Measurements from ENCODE around the gene DNAH10.

DNAH10 gene

DNA sequence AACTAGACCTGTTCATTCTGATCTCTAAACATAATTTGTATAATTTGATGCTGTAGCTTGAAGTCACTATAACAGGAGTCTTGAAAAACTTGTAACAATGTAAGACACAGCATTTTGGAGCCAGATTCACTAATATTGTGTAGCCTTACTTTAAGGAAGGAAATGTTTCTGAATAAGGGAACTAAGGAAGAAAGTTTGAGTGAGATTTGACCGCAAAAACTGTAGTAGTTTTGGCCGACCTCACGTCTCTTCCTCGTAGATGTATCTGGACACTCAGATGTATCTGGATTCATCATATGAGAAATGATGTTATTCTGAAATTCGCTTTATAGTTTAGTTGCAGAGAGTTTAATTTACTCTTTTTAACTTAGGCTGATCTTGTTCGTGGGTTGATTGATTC, 13.9 kb upstream of the DNAH10 start:
- no peak for ATAC-seq
- TF ChIP-seq TOX (CRISPR knock-in tag; IDR thresholded peaks at IDR 0.05; ENCODE audit: borderline replicate concordance): no peak
- no peak for TF ChIP-seq RARB (CRISPR knock-in tag; IDR thresholded peaks at IDR 0.05)
- TF ChIP-seq, protein P1, sequence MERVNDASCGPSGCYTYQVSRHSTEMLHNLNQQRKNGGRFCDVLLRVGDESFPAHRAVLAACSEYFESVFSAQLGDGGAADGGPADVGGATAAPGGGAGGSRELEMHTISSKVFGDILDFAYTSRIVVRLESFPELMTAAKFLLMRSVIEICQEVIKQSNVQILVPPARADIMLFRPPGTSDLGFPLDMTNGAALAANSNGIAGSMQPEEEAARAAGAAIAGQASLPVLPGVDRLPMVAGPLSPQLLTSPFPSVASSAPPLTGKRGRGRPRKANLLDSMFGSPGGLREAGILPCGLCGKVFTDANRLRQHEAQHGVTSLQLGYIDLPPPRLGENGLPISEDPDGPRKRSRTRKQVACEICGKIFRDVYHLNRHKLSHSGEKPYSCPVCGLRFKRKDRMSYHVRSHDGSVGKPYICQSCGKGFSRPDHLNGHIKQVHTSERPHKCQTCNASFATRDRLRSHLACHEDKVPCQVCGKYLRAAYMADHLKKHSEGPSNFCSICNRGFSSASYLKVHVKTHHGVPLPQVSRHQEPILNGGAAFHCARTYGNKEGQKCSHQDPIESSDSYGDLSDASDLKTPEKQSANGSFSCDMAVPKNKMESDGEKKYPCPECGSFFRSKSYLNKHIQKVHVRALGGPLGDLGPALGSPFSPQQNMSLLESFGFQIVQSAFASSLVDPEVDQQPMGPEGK (CRISPR knock-in tag; IDR thresholded peaks at IDR 0.05; ENCODE audit: borderline replicate concordance): no peak
- no peak for TF ChIP-seq ISL1 (CRISPR knock-in tag; IDR thresholded peaks at IDR 0.05)
- TF ChIP-seq, protein P2, sequence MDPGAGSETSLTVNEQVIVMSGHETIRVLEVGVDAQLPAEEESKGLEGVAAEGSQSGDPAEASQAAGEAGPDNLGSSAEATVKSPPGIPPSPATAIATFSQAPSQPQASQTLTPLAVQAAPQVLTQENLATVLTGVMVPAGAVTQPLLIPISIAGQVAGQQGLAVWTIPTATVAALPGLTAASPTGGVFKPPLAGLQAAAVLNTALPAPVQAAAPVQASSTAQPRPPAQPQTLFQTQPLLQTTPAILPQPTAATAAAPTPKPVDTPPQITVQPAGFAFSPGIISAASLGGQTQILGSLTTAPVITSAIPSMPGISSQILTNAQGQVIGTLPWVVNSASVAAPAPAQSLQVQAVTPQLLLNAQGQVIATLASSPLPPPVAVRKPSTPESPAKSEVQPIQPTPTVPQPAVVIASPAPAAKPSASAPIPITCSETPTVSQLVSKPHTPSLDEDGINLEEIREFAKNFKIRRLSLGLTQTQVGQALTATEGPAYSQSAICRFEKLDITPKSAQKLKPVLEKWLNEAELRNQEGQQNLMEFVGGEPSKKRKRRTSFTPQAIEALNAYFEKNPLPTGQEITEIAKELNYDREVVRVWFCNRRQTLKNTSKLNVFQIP (CRISPR knock-in tag; IDR thresholded peaks at IDR 0.05; ENCODE audit: borderline replicate concordance, low read depth): no peak
- no peak for TF ChIP-seq ZC3H10 (CRISPR knock-in tag; IDR thresholded peaks at IDR 0.05)
- TF ChIP-seq ARNTL (CRISPR knock-in tag; IDR thresholded peaks at IDR 0.05; ENCODE audit: borderline replicate concordance, low read depth): no peak
- no peak for TF ChIP-seq OSR1 (CRISPR knock-in tag; IDR thresholded peaks at IDR 0.05)
- TF ChIP-seq CSDC2 (CRISPR knock-in tag; IDR thresholded peaks at IDR 0.05): no peak
- no peak for TF ChIP-seq ESRRG (CRISPR knock-in tag; IDR thresholded peaks at IDR 0.05)
- no peak for TF ChIP-seq SNAI2 (CRISPR knock-in tag; IDR thresholded peaks at IDR 0.05)
- no peak for TF ChIP-seq TCF4 (CRISPR knock-in tag; IDR thresholded peaks at IDR 0.05; ENCODE audit: borderline replicate concordance)
- TF ChIP-seq, protein P3, sequence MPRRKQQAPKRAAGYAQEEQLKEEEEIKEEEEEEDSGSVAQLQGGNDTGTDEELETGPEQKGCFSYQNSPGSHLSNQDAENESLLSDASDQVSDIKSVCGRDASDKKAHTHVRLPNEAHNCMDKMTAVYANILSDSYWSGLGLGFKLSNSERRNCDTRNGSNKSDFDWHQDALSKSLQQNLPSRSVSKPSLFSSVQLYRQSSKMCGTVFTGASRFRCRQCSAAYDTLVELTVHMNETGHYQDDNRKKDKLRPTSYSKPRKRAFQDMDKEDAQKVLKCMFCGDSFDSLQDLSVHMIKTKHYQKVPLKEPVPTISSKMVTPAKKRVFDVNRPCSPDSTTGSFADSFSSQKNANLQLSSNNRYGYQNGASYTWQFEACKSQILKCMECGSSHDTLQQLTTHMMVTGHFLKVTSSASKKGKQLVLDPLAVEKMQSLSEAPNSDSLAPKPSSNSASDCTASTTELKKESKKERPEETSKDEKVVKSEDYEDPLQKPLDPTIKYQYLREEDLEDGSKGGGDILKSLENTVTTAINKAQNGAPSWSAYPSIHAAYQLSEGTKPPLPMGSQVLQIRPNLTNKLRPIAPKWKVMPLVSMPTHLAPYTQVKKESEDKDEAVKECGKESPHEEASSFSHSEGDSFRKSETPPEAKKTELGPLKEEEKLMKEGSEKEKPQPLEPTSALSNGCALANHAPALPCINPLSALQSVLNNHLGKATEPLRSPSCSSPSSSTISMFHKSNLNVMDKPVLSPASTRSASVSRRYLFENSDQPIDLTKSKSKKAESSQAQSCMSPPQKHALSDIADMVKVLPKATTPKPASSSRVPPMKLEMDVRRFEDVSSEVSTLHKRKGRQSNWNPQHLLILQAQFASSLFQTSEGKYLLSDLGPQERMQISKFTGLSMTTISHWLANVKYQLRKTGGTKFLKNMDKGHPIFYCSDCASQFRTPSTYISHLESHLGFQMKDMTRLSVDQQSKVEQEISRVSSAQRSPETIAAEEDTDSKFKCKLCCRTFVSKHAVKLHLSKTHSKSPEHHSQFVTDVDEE (CRISPR knock-in tag; IDR thresholded peaks at IDR 0.05): no peak
- TF ChIP-seq BACH2 (CRISPR knock-in tag; IDR thresholded peaks at IDR 0.05; ENCODE audit: borderline replicate concordance): no peak
- TF ChIP-seq ZNF565 (CRISPR knock-in tag; conservative IDR thresholded peaks at IDR 0.05; ENCODE audit: low read depth): no peak
- no peak for TF ChIP-seq ZNF8 (CRISPR knock-in tag; IDR thresholded peaks at IDR 0.05)
- no peak for TF ChIP-seq PPARA (CRISPR knock-in tag; IDR thresholded peaks at IDR 0.05; ENCODE audit: borderline replicate concordance)
- TF ChIP-seq, protein P4, sequence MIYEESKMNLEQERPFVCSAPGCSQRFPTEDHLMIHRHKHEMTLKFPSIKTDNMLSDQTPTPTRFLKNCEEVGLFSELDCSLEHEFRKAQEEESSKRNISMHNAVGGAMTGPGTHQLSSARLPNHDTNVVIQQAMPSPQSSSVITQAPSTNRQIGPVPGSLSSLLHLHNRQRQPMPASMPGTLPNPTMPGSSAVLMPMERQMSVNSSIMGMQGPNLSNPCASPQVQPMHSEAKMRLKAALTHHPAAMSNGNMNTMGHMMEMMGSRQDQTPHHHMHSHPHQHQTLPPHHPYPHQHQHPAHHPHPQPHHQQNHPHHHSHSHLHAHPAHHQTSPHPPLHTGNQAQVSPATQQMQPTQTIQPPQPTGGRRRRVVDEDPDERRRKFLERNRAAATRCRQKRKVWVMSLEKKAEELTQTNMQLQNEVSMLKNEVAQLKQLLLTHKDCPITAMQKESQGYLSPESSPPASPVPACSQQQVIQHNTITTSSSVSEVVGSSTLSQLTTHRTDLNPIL (CRISPR knock-in tag; IDR thresholded peaks at IDR 0.05; ENCODE audit: low read depth): no peak

DNA sequence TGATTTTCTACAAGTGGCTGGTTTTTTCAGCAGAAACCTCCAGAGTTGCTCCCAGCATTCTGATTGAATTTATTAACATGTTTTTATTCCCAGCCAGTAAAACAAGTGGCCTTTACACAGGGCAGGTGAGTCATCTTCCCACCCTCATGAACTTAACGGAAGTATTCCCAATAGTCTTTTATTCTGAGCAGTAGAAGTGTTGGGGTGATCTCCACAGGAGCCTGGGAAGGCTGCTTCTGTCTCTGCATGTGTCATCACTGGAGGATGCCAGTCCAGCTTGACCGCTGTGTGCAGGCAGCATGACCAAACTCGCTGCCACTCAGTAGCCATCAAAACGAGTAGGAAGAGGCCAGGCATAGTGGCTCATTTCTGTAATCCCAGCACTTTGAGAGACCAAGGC, 13.4 kb upstream of the DNAH10 start:
- ATAC-seq: no peak
- no peak for TF ChIP-seq OSR1 (CRISPR knock-in tag; IDR thresholded peaks at IDR 0.05)
- no peak for TF ChIP-seq RARB (CRISPR knock-in tag; IDR thresholded peaks at IDR 0.05)
- TF ChIP-seq GLIS3 (CRISPR knock-in tag; IDR thresholded peaks at IDR 0.05): no peak
- no peak for TF ChIP-seq ZFP3 (CRISPR knock-in tag; IDR thresholded peaks at IDR 0.05)
- no peak for TF ChIP-seq TOX (CRISPR knock-in tag; IDR thresholded peaks at IDR 0.05; ENCODE audit: borderline replicate concordance)
- TF ChIP-seq ARNTL (CRISPR knock-in tag; IDR thresholded peaks at IDR 0.05; ENCODE audit: borderline replicate concordance, low read depth): no peak
- TF ChIP-seq ZNF8 (CRISPR knock-in tag; IDR thresholded peaks at IDR 0.05): no peak
- TF ChIP-seq, protein P5, sequence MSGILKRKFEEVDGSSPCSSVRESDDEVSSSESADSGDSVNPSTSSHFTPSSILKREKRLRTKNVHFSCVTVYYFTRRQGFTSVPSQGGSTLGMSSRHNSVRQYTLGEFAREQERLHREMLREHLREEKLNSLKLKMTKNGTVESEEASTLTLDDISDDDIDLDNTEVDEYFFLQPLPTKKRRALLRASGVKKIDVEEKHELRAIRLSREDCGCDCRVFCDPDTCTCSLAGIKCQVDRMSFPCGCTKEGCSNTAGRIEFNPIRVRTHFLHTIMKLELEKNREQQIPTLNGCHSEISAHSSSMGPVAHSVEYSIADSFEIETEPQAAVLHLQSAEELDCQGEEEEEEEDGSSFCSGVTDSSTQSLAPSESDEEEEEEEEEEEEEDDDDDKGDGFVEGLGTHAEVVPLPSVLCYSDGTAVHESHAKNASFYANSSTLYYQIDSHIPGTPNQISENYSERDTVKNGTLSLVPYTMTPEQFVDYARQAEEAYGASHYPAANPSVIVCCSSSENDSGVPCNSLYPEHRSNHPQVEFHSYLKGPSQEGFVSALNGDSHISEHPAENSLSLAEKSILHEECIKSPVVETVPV (CRISPR knock-in tag; IDR thresholded peaks at IDR 0.05): no peak
- TF ChIP-seq, protein P3 (CRISPR knock-in tag; IDR thresholded peaks at IDR 0.05): no peak
- TF ChIP-seq SNAI2 (CRISPR knock-in tag; IDR thresholded peaks at IDR 0.05): no peak
- TF ChIP-seq BACH2 (CRISPR knock-in tag; IDR thresholded peaks at IDR 0.05; ENCODE audit: borderline replicate concordance): no peak
- TF ChIP-seq PPARA (CRISPR knock-in tag; IDR thresholded peaks at IDR 0.05; ENCODE audit: borderline replicate concordance): no peak
